ENCODE results near the gene RINL. TPM values are rescaled to one million over a fixed set of nuclear protein-coding genes. Genes with fewer than 3 reads are reported as not detected.
"Not testable (repeated sequence)": the region's sequence is repeated elsewhere in the genome, so short reads cannot be mapped to it uniquely, and the experiment has no call there.

Gene RINL
- total and polyA plus RNA-seq, 2 of the 8 experiments (the other 6 are each of a cell fraction or from before 2014, with no cell fraction given): 11.1 to 11.9 TPM

DNA sequence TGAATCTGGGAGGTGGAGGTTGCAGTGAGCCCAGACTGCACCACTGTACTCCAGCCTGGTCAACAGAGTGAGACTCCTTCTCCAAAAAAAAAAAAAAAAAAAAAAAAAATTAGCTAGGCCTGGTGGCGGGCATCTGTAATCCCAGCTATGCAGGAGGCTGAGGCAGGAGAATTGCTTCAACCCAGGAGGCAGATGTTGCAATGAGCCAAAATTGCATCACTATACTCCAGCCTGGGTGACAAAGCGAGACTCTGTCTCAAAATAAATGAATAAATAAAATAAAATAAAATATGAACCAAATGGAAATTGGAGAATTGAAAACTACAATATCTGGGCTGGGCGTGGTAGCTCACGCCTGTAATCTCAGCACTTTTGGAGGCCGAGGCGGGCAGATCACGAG lies 48.9 kb downstream of the RINL start:
- not testable (repeated sequence) for H2BK120ac ChIP-seq (replicated peaks; ENCODE audit: low read depth, low read length); H3K14ac ChIP-seq (ENCODE audit: insufficient read length); H3K27me3 ChIP-seq (replicated peaks in 1 of 4; ENCODE audit: control insufficient read depth in 3 of 4, extremely low read depth in 1 of 4, insufficient read depth in 3 of 4, low read length in 3 of 4); H2AFZ ChIP-seq (ENCODE audit: low read length); H2BK15ac ChIP-seq (ENCODE audit: low read length); FAIRE-seq; H3K79me2 ChIP-seq (ENCODE audit: control insufficient read depth in 1 of 2, insufficient read depth in 2 of 2, low read length in 2 of 2); H3K23ac ChIP-seq (ENCODE audit: insufficient read length); H2AK5ac ChIP-seq (ENCODE audit: low read depth, low read length); H4K5ac ChIP-seq (ENCODE audit: insufficient read length, low read depth, low read length); H3K56ac ChIP-seq (replicated peaks; ENCODE audit: insufficient read length, low read depth, low read length); H3K9me3 ChIP-seq (ENCODE audit: insufficient read depth in 2 of 2, low read depth in 1 of 2, low read length in 1 of 2); DNase-seq (ENCODE audit: low read depth in 1 of 2, low spot score in 2 of 2); H3K79me1 ChIP-seq (ENCODE audit: low read depth, low read length); H3K23me2 ChIP-seq (ENCODE audit: low read depth, low read length); H2BK5ac ChIP-seq (ENCODE audit: low read depth, low read length); H2BK20ac ChIP-seq (ENCODE audit: low read length); H4K20me1 ChIP-seq (replicated peaks in 1 of 2; ENCODE audit: control insufficient read depth in 1 of 2, insufficient read depth in 2 of 2, low read length in 2 of 2); H4K8ac ChIP-seq (ENCODE audit: extremely low read depth, insufficient read depth, low read length); H3K27ac ChIP-seq (ENCODE audit: low read depth, low read length); H3K4me1 ChIP-seq (replicated peaks in 1 of 4; ENCODE audit: control insufficient read depth in 3 of 4, insufficient read depth in 4 of 4, low read length in 3 of 4); H3K18ac ChIP-seq (ENCODE audit: extremely low read depth, low read length); H3K4me2 ChIP-seq (ENCODE audit: insufficient read depth in 1 of 2, low read depth in 2 of 2, low read length in 2 of 2); H3K4ac ChIP-seq (replicated peaks; ENCODE audit: insufficient read length, low read depth, low read length); H4K91ac ChIP-seq (replicated peaks; ENCODE audit: insufficient read length, low read length); H2BK12ac ChIP-seq (ENCODE audit: low read depth, low read length); H3K4me3 ChIP-seq (ENCODE audit: extremely low read depth in 1 of 4, insufficient read depth in 2 of 4, low read depth in 3 of 4, low read length in 4 of 4); H3K9ac ChIP-seq (replicated peaks in 1 of 4; ENCODE audit: extremely low read depth in 1 of 4, low read depth in 3 of 4, low read length in 3 of 4)
- WGBS, 2 experiments (ENCODE audit: extremely low coverage in 1 of 2, insufficient coverage in 1 of 2, insufficient read length in 1 of 2, insufficient replicate concordance in 2 of 2, low coverage in 1 of 2, low lambda C conversion rate in 2 of 2, missing lambda C conversion rate in 1 of 2): 96% methylated on average over 7 of the region's 7 CpGs; no CpG with 5 or more reads in 1 of the 2 experiments
- ChIA-PET POLR2A (ENCODE audit: partially characterized antibody) (interaction anchor here (0.8 to 14.2 kb wide), 4 partner anchors 10 to 40 kb away, joined by 3 to 376 read pairs (median 5); partner anchors contain the start of gene HNRNPL), CTCF (ENCODE audit: partially characterized antibody) (interaction anchor here (1.0 to 1.4 kb wide), 2 partner anchors 13 to 60 kb away, joined by 3 to 4 read pairs; no protein-coding TSS in a partner anchor)
- peaks cover 0 to 26% (median 5%) of the 10 kb centered on the region in 4 experiments; a peak in 3 of 8 replicates for H3K36me3 ChIP-seq (ENCODE audit: control insufficient read depth in 2 of 4, insufficient read depth in 4 of 4, low read length in 3 of 4)

All from H1 (cell line).